ENCODE data around the gene TAGLN3.

The TAGLN3 gene

GRCh38 chr3:111967651-111968274, 31.0 kb upstream of the TAGLN3 start:
- DNase-seq: peak; percentile 87
- Mint-ChIP-seq H3K27me3 (peaks cover 5% of the 10 kb centered on the region), H3K27ac (no peak overlapping the region), H3K36me3 (no peaks in the 10 kb centered on the region), H3K9me3 (no peaks in the 10 kb centered on the region), H3K4me3 (no peak overlapping the region), H3K4me1 (peaks cover 9% of the 10 kb centered on the region)
- CTCF ChIA-PET: interaction anchor here (0.7 to 11.5 kb wide), 24 partner anchors 10 to 806 kb away, joined by 3 to 199 read pairs (median 5); partner anchors contain the start of genes ABHD10 and PHLDB2

GRCh38 chr3:111968319-111969054, 30.2 kb upstream of the TAGLN3 start:
- Mint-ChIP-seq H3K36me3 (no peaks in the 10 kb centered on the region), H3K27me3 (peaks cover 5% of the 10 kb centered on the region), H3K27ac (no peak overlapping the region), H3K4me1 (peaks cover 9% of the 10 kb centered on the region), H3K4me3 (no peak overlapping the region), H3K9me3 (no peaks in the 10 kb centered on the region)
- CTCF ChIA-PET: interaction anchor here (0.7 to 11.5 kb wide), 23 partner anchors 10 to 391 kb away, joined by 3 to 199 read pairs (median 5); partner anchors contain the start of genes ABHD10 and PHLDB2
- no peak for DNase-seq

- no peaks in the 10 kb centered on the region for H3K36me3 Mint-ChIP-seq
- H3K9me3 Mint-ChIP-seq: no peaks in the 10 kb centered on the region
- no peak overlapping the region for H3K4me3 Mint-ChIP-seq
- H3K4me1 Mint-ChIP-seq: peaks cover 9% of the 10 kb centered on the region
- H3K27me3 Mint-ChIP-seq: peaks cover 5% of the 10 kb centered on the region
- no peak overlapping the region for H3K27ac Mint-ChIP-seq
- no peak for DNase-seq
- CTCF ChIA-PET: interaction anchor here (0.7 to 11.5 kb wide), 6 partner anchors 9 to 252 kb away, joined by 3 to 199 read pairs (median 4); partner anchors contain the start of gene ABHD10
These were observed 28.3 kb upstream of the TAGLN3 start for GRCh38 chr3:111970376-111970775.

GRCh38 chr3:111971533-111972130, 27.1 kb upstream of the TAGLN3 start:
- peaks cover 10% of the 10 kb centered on the region for H3K27me3 Mint-ChIP-seq
- H3K9me3 Mint-ChIP-seq: no peaks in the 10 kb centered on the region
- DNase-seq: no peak
- no peaks in the 10 kb centered on the region for H3K36me3 Mint-ChIP-seq
- no peak overlapping the region for H3K4me3 Mint-ChIP-seq
- CTCF ChIA-PET: interaction anchor here (1.2 to 11.5 kb wide), 3 partner anchors 38 to 253 kb away, joined by 3 to 199 read pairs (median 3); no protein-coding TSS in a partner anchor
- no peak overlapping the region for H3K27ac Mint-ChIP-seq
- H3K4me1 Mint-ChIP-seq: peaks cover 9% of the 10 kb centered on the region

- CTCF ChIA-PET: interaction anchor here (1.0 kb wide), 1 partner anchor 13 kb away, joined by 4 read pairs; no protein-coding TSS in a partner anchor
- Mint-ChIP-seq H3K9me3 (no peaks in the 10 kb centered on the region), H3K4me3 (no peak overlapping the region), H3K27ac (no peak overlapping the region), H3K36me3 (no peaks in the 10 kb centered on the region), H3K4me1 (peaks cover 3% of the 10 kb centered on the region), H3K27me3 (peaks cover 13% of the 10 kb centered on the region)
- DNase-seq: no peak
These were observed 25.8 kb upstream of the TAGLN3 start for GRCh38 chr3:111972891-111973290.

GRCh38 chr3:111975131-111975530, 23.6 kb upstream of the TAGLN3 start:
- peaks cover 3% of the 10 kb centered on the region for H3K36me3 Mint-ChIP-seq
- peaks cover 18% of the 10 kb centered on the region for H3K27me3 Mint-ChIP-seq
- no peak overlapping the region for H3K27ac Mint-ChIP-seq
- peaks cover 13% of the 10 kb centered on the region for H3K4me1 Mint-ChIP-seq
- no peak for DNase-seq
- H3K4me3 Mint-ChIP-seq: no peak overlapping the region
- CTCF ChIA-PET: interaction anchor here (0.9 to 1.8 kb wide), 3 partner anchors 14 to 258 kb away, joined by 3 to 7 read pairs (median 3); no protein-coding TSS in a partner anchor
- no peaks in the 10 kb centered on the region for H3K9me3 Mint-ChIP-seq

GRCh38 chr3:111976254-111976653, 22.5 kb upstream of the TAGLN3 start:
- Mint-ChIP-seq H3K36me3 (peaks cover 7% of the 10 kb centered on the region), H3K4me3 (no peak overlapping the region), H3K4me1 (peaks cover 21% of the 10 kb centered on the region), H3K9me3 (no peaks in the 10 kb centered on the region), H3K27ac (no peak overlapping the region), H3K27me3 (peaks cover 12% of the 10 kb centered on the region)
- CTCF ChIA-PET: interaction anchor here (1.0 to 4.2 kb wide), 2 partner anchors 9 to 37 kb away, joined by 4 to 31 read pairs; no protein-coding TSS in a partner anchor
- no peak for DNase-seq

- peak within 1 kb of the TSS; percentile 96 for H3K27ac Mint-ChIP-seq
- H3K9me3 Mint-ChIP-seq: no peaks in the 10 kb centered on the region
- H3K4me3 Mint-ChIP-seq: peak within 1 kb of the TSS; percentile 87
- H3K36me3 Mint-ChIP-seq: peaks cover 18% of the 10 kb centered on the region
- H3K4me1 Mint-ChIP-seq: peaks cover 41% of the 10 kb centered on the region
- peaks cover 12% of the 10 kb centered on the region for H3K27me3 Mint-ChIP-seq
- CTCF ChIA-PET: interaction anchor here (1.1 to 6.2 kb wide), 9 partner anchors 8 to 363 kb away, joined by 3 to 42 read pairs (median 5); no protein-coding TSS in a partner anchor
- peak; percentile 98 for DNase-seq
These were observed 19.9 kb upstream of the TAGLN3 start, which contains the start of gene ABHD10 for GRCh38 chr3:111978583-111979433. Gene ABHD10 (plus strand): TSS chr3:111979026. CDS start chr3:111979062, 36 bp downstream.

GRCh38 chr3:111979434-111980038, 19.2 kb upstream of the TAGLN3 start:
- H3K27me3 Mint-ChIP-seq: peaks cover 12% of the 10 kb centered on the region
- H3K36me3 Mint-ChIP-seq: peaks cover 23% of the 10 kb centered on the region
- no peak for DNase-seq
- H3K9me3 Mint-ChIP-seq: no peaks in the 10 kb centered on the region
- H3K4me3 Mint-ChIP-seq: peak overlapping the region; percentile 87
- H3K27ac Mint-ChIP-seq: peak overlapping the region; percentile 96
- H3K4me1 Mint-ChIP-seq: peaks cover 46% of the 10 kb centered on the region
- CTCF ChIA-PET: interaction anchor here (1.1 to 6.2 kb wide), 7 partner anchors 9 to 263 kb away, joined by 3 to 42 read pairs (median 15); no protein-coding TSS in a partner anchor

- peaks cover 33% of the 10 kb centered on the region for H3K36me3 Mint-ChIP-seq
- H3K27ac Mint-ChIP-seq: no peak overlapping the region
- H3K4me3 Mint-ChIP-seq: peak overlapping the region; percentile 87
- CTCF ChIA-PET: interaction anchor here (3.4 to 6.2 kb wide), 2 partner anchors 8 to 33 kb away, joined by 30 to 42 read pairs; no protein-coding TSS in a partner anchor
- H3K27me3 Mint-ChIP-seq: peaks cover 12% of the 10 kb centered on the region
- peaks cover 59% of the 10 kb centered on the region for H3K4me1 Mint-ChIP-seq
- DNase-seq: no peak
- no peaks in the 10 kb centered on the region for H3K9me3 Mint-ChIP-seq
These were observed 17.8 kb upstream of the TAGLN3 start for GRCh38 chr3:111980716-111981456.

- Mint-ChIP-seq H3K27me3 (peaks cover 10% of the 10 kb centered on the region), H3K4me3 (peak overlapping the region; percentile 37), H3K4me1 (peaks cover 59% of the 10 kb centered on the region), H3K36me3 (peaks cover 36% of the 10 kb centered on the region), H3K27ac (no peak overlapping the region), H3K9me3 (no peaks in the 10 kb centered on the region)
- CTCF ChIA-PET: interaction anchor here (1.2 to 6.2 kb wide), 2 partner anchors 21 to 33 kb away, joined by 3 to 42 read pairs; no protein-coding TSS in a partner anchor
- no peak for DNase-seq
These were observed 17.3 kb upstream of the TAGLN3 start for GRCh38 chr3:111981457-111981763.

- peaks cover 60% of the 10 kb centered on the region for H3K4me1 Mint-ChIP-seq
- no peak for DNase-seq
- peaks cover 49% of the 10 kb centered on the region for H3K36me3 Mint-ChIP-seq
- CTCF ChIA-PET: interaction anchor here (2.4 kb wide), 1 partner anchor 59 kb away, joined by 9 read pairs; no protein-coding TSS in a partner anchor
- no peak overlapping the region for H3K27ac Mint-ChIP-seq
- no peak overlapping the region for H3K4me3 Mint-ChIP-seq
- no peaks in the 10 kb centered on the region for H3K27me3 Mint-ChIP-seq
- H3K9me3 Mint-ChIP-seq: no peaks in the 10 kb centered on the region
These were observed 14.0 kb upstream of the TAGLN3 start for GRCh38 chr3:111984636-111985298.

All from activated naive CD4-positive, alpha-beta T cell treated with anti-CD3 and anti-CD28 coated beads, Interleukin-2, amount 10 ng/mL, durations not matched to agents 7 days and 5 days (primary cell).